Measurements from ENCODE around the gene HDX. TPM values are rescaled to one million over a fixed set of nuclear protein-coding genes. Genes with fewer than 3 reads are reported as not detected.
A peak's percentile ranks its signal among the peaks of the same experiment; 100 is the strongest.

Gene HDX
- polyA plus RNA-seq, 1 experiment: 5.1 TPM

- DNase-seq (ENCODE audit: low read depth, low spot score): no peak
- no peaks in the 10 kb centered on the region for H3K27me3 ChIP-seq (ENCODE audit: control insufficient read depth, insufficient read depth, low read length)
- H3K27ac ChIP-seq (ENCODE audit: low read depth, low read length): no peak overlapping the region
- H3K4me3 ChIP-seq (ENCODE audit: low read depth, low read length): no peak overlapping the region
- TF ChIP-seq CTCF (IDR thresholded peaks at IDR 0.05; ENCODE audit: low read depth, low read length): peak; percentile 49
- H3K9me3 ChIP-seq (ENCODE audit: control insufficient read depth, insufficient read depth, low read length): no peaks in the 10 kb centered on the region
- CTCF ChIA-PET: interaction anchor here (0.6 to 2.1 kb wide), 14 partner anchors 9 to 289 kb away, joined by 3 to 20 read pairs (median 3); no protein-coding TSS in a partner anchor
- POLR2A ChIA-PET: no interaction called here
These were observed 162.5 kb downstream of the HDX start for GRCh38 chrX:84339507-84340364.

GRCh38 chrX:84336646-84337045, 165.6 kb downstream of the HDX start:
- CTCF ChIA-PET: no interaction called here
- no peaks in the 10 kb centered on the region for H3K27me3 ChIP-seq (ENCODE audit: control insufficient read depth, insufficient read depth, low read length)
- no peak overlapping the region for H3K4me3 ChIP-seq (ENCODE audit: low read depth, low read length)
- no peak overlapping the region for H3K27ac ChIP-seq (ENCODE audit: low read depth, low read length)
- no peak for DNase-seq (ENCODE audit: low read depth, low spot score)
- H3K9me3 ChIP-seq (ENCODE audit: control insufficient read depth, insufficient read depth, low read length): no peaks in the 10 kb centered on the region
- no peak for TF ChIP-seq CTCF (IDR thresholded peaks at IDR 0.05; ENCODE audit: low read depth, low read length)
- POLR2A ChIA-PET: no interaction called here

GRCh38 chrX:84335121-84335520, 167.1 kb downstream of the HDX start:
- Histone ChIP-seq H3K27me3 (ENCODE audit: control insufficient read depth, insufficient read depth, low read length) (no peaks in the 10 kb centered on the region), H3K4me3 (ENCODE audit: low read depth, low read length) (no peak overlapping the region), H3K9me3 (ENCODE audit: control insufficient read depth, insufficient read depth, low read length) (no peaks in the 10 kb centered on the region), H3K27ac (ENCODE audit: low read depth, low read length) (no peak overlapping the region)
- no peak for TF ChIP-seq CTCF (IDR thresholded peaks at IDR 0.05; ENCODE audit: low read depth, low read length)
- POLR2A ChIA-PET: no interaction called here
- CTCF ChIA-PET: no interaction called here
- DNase-seq (ENCODE audit: low read depth, low spot score): no peak

GRCh38 chrX:84322083-84322827, 180.0 kb downstream of the HDX start:
- POLR2A ChIA-PET: no interaction called here
- Histone ChIP-seq H3K27ac (ENCODE audit: low read depth, low read length) (no peak overlapping the region), H3K9me3 (ENCODE audit: control insufficient read depth, insufficient read depth, low read length) (no peaks in the 10 kb centered on the region), H3K27me3 (ENCODE audit: control insufficient read depth, insufficient read depth, low read length) (no peaks in the 10 kb centered on the region), H3K4me3 (ENCODE audit: low read depth, low read length) (no peak overlapping the region)
- TF ChIP-seq CTCF (IDR thresholded peaks at IDR 0.05; ENCODE audit: low read depth, low read length): no peak
- CTCF ChIA-PET: interaction anchor here (1.1 kb wide), 1 partner anchor 17 kb away, joined by 3 read pairs; no protein-coding TSS in a partner anchor
- DNase-seq (ENCODE audit: low read depth, low spot score): no peak

GRCh38 chrX:84320614-84321013, 181.6 kb downstream of the HDX start:
- no peak overlapping the region for H3K4me3 ChIP-seq (ENCODE audit: low read depth, low read length)
- no peaks in the 10 kb centered on the region for H3K9me3 ChIP-seq (ENCODE audit: control insufficient read depth, insufficient read depth, low read length)
- DNase-seq (ENCODE audit: low read depth, low spot score): no peak
- CTCF ChIA-PET: interaction anchor here (0.8 kb wide), 1 partner anchor 12 kb away, joined by 3 read pairs; no protein-coding TSS in a partner anchor
- POLR2A ChIA-PET: no interaction called here
- no peak for TF ChIP-seq CTCF (IDR thresholded peaks at IDR 0.05; ENCODE audit: low read depth, low read length)
- no peak overlapping the region for H3K27ac ChIP-seq (ENCODE audit: low read depth, low read length)
- H3K27me3 ChIP-seq (ENCODE audit: control insufficient read depth, insufficient read depth, low read length): no peaks in the 10 kb centered on the region
